ENCODE measurements around the gene METTL16.

DNA sequence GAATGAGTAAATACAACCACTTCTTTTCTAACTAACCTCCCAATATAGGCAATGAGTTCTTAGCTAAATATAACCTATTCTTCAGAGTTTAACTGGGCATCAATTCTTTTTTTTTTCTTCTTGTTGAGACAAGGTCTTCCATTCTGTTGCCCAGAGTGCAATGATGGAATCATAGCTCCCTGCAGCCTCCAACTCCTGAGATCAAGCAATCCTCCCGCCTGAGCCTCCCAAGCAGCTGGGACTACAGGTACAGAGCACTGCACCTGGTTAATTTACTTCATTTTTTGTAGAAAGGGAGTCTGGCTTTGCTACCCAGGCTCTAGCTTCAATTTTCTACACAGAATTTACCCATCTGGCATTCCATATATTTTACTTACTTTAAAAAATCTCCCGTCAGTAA is 1.1 kb downstream of the METTL16 start:
- TF ChIP-seq EZH2 (IDR thresholded peaks at IDR 0.05; ENCODE audit: insufficient read depth, poor library complexity, severe bottlenecking) (no peak), EZH2phosphoT487 (IDR thresholded peaks at IDR 0.05; ENCODE audit: insufficient read depth, low read depth) (no peak)
